Measurements from ENCODE around the gene HCRTR1. TPM values are rescaled to one million over a fixed set of nuclear protein-coding genes. Genes with fewer than 3 reads are reported as not detected.

HCRTR1 gene
- total RNA-seq, 2 donors from 2014 or later, result not detected

DNA sequence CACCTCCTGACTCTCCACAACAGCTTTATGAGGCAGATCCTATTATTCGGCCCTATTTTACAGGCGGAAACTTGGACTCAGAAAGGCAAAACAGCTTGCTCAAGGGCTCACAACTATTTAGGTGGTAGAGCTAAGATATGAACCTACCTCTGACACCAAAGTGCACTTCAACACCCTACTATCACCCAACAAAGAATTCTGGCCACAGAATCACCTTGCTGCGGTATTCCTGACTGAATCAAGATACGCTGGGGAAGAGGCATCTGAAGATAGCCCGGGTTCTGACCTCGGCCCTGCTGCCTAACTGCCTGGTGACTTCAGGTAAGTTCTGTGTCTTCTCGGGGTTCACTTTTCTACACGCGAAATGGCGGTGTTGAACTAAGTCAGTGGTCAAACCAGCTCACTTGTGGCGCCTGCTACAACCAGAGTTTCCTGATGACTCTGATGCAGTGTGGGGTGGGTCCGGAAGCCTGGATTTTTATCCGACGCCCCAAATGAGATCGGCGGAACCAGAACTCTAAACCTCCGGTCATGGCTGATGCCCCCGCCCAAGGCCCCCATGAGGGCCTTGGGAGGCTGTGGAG, 26.6 kb downstream of the HCRTR1 start:
- DNase-seq (ENCODE audit: low spot score), result no peak
- intact Hi-C loops (cut with DNase I), result no loop called here
- WGBS, result 4% methylated on average over 18 of the region's 18 CpGs
- Histone ChIP-seq H3K27me3 (replicated peaks; ENCODE audit: insufficient read depth) (no peaks in the 10 kb centered on the region), H3K27ac (peak overlapping the region; percentile 93 to 96), H3K9me3 (no peaks in the 10 kb centered on the region), H3K36me3 (no peaks in the 10 kb centered on the region), H3K4me1 (replicated peaks) (no peaks in the 10 kb centered on the region), H3K4me3 (peak overlapping the region; percentile 93 to 94)
- TF ChIP-seq POLR2AphosphoS5 (IDR thresholded peaks at IDR 0.05), result no peak
- no peak for TF ChIP-seq POLR2A (IDR thresholded peaks at IDR 0.05)
- TF ChIP-seq, protein P1, sequence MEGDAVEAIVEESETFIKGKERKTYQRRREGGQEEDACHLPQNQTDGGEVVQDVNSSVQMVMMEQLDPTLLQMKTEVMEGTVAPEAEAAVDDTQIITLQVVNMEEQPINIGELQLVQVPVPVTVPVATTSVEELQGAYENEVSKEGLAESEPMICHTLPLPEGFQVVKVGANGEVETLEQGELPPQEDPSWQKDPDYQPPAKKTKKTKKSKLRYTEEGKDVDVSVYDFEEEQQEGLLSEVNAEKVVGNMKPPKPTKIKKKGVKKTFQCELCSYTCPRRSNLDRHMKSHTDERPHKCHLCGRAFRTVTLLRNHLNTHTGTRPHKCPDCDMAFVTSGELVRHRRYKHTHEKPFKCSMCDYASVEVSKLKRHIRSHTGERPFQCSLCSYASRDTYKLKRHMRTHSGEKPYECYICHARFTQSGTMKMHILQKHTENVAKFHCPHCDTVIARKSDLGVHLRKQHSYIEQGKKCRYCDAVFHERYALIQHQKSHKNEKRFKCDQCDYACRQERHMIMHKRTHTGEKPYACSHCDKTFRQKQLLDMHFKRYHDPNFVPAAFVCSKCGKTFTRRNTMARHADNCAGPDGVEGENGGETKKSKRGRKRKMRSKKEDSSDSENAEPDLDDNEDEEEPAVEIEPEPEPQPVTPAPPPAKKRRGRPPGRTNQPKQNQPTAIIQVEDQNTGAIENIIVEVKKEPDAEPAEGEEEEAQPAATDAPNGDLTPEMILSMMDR (IDR thresholded peaks at IDR 0.05), result no peak

DNA sequence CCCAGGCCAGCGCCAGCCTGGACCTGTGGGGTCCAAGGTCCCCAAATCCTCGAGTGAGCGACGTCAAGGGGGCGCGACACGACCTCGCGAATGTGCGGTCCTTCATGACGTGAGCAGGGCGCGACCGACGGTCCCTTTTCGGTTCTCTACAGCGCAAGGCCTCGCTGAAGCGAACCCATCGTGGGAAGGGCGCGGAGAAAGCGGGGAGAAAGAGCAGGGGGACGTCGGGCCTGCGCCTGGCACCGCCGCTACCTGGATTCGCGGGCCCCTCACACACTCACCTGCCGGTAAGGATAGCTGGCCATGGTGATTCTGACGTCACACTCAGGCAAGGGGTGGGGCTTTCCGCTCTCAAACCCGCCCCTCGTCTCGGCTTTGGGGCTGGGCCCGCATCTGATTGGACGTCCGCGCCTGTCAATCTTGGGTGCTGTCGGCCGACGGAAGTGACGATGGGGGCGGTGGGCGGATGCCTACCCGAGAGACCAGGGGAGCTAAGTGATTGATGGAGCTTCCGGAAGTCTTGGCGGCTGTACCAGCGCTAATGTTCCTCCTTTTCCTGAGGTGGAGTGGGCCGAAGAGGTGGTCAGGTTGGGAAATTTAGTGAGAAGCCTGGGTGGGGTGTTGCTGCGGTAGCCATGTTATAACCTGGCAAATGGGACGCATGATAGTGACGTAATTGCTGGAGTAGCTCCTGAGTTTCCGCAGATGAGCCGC, 27.2 kb downstream of the HCRTR1 start, which contains the start of gene PEF1:
TSS of gene PEF1 (minus strand) at position 317 of the 714 bp plus-strand sequence. CDS start at position 305, 12 bp downstream.
- no peaks in the 10 kb centered on the region for H3K9me3 ChIP-seq
- H3K4me3 ChIP-seq, result peak within 1 kb of the TSS; percentile 93 to 94
- peak; percentile 99 for DNase-seq (ENCODE audit: low spot score)
- H3K4me1 ChIP-seq (replicated peaks), result no peaks in the 10 kb centered on the region
- H3K27ac ChIP-seq, result peak within 1 kb of the TSS; percentile 93 to 96
- TF ChIP-seq, protein P1 (IDR thresholded peaks at IDR 0.05), result peak in 1 of 4 experiments; percentile 13
- peak; percentile 95 for TF ChIP-seq POLR2AphosphoS5 (IDR thresholded peaks at IDR 0.05)
- peak; percentile 84 for TF ChIP-seq POLR2A (IDR thresholded peaks at IDR 0.05)
- no peaks in the 10 kb centered on the region for H3K27me3 ChIP-seq (replicated peaks; ENCODE audit: insufficient read depth)
- 0% methylated on average over 56 of the region's 56 CpGs for WGBS
- intact Hi-C loops (cut with DNase I), result no loop called here
- no peaks in the 10 kb centered on the region for H3K36me3 ChIP-seq

DNA sequence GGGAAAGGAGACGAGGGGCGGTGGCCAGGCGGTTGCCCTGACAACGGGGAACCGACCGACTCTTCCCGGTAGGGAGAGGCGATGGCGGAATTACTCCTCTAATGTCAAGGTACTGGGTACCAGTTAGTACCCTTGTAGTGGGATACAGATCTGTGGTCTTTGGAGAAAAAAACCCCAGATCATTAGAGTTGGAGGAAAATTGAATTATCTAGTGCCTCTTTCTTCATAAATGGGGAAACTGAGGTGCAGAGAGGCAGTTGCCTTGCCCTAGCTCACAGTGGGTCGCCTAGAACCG, 27.7 kb downstream of the HCRTR1 start:
- H3K27ac ChIP-seq, result peak overlapping the region; percentile 93 to 96
- intact Hi-C loops (cut with DNase I), result no loop called here

DNA sequence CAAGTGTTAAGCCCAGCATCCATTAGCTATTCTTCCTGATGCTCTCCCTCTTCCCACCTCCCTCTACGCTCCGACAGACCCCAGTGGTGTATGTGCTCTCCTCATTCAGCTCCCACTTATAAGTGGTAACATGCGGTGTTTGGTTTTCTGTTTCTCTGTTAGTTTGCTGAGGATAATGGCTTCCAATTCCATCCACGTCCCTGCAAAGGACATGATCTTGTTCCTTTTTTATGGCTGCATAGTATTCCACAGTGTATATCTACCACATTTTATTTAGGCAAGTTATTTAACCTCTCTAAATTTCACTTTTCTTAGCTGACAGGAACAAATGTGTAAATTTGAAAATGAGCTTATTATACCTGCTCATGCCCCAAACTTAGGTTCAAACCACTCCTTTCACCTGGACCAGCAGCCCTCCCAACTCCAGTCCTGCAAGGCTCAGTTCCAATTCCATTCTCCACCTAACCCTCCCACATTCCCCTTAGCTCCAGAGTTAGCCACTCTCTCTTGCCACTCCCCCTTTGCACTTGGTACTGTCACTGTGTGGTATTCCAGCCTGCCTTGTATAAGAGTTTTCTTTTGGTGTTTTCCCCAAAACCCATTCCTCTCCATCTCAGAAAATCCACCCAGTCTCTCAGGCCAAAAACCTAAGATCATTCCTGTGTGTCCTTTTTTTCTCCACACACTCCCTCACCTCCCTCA, 28.9 kb downstream of the HCRTR1 start:
- intact Hi-C loops (cut with DNase I), result no loop called here

More for the DNA sequence above, 27.7 kb downstream of the HCRTR1 start:
- H3K9me3 ChIP-seq, result no peaks in the 10 kb centered on the region
- WGBS, result under 1% methylated on average over 11 of the region's 11 CpGs
- H3K4me1 ChIP-seq (replicated peaks), result no peaks in the 10 kb centered on the region
- H3K36me3 ChIP-seq, result no peaks in the 10 kb centered on the region
- no peaks in the 10 kb centered on the region for H3K27me3 ChIP-seq (replicated peaks; ENCODE audit: insufficient read depth)
- TF ChIP-seq POLR2AphosphoS5 (IDR thresholded peaks at IDR 0.05), result no peak
- TF ChIP-seq POLR2A (IDR thresholded peaks at IDR 0.05), result no peak
- TF ChIP-seq, protein P1 (IDR thresholded peaks at IDR 0.05), result no peak
- DNase-seq (ENCODE audit: low spot score), result no peak
- peak overlapping the region; percentile 93 to 94 for H3K4me3 ChIP-seq

More for the DNA sequence above, 28.9 kb downstream of the HCRTR1 start:
- WGBS, result 97% methylated on average over 4 of the region's 4 CpGs
- Histone ChIP-seq H3K27ac (no peak overlapping the region), H3K27me3 (replicated peaks; ENCODE audit: insufficient read depth) (no peaks in the 10 kb centered on the region), H3K4me3 (no peak overlapping the region), H3K36me3 (no peaks in the 10 kb centered on the region), H3K4me1 (replicated peaks) (no peaks in the 10 kb centered on the region), H3K9me3 (no peaks in the 10 kb centered on the region)
- no peak for DNase-seq (ENCODE audit: low spot score)
- TF ChIP-seq POLR2AphosphoS5 (IDR thresholded peaks at IDR 0.05), result no peak
- TF ChIP-seq, protein P1 (IDR thresholded peaks at IDR 0.05), result no peak
- no peak for TF ChIP-seq POLR2A (IDR thresholded peaks at IDR 0.05)
